HG03135 (cell line): ENCODE results near the gene GPR82.
"Not testable (repeated sequence)": the region's sequence is repeated elsewhere in the genome, so short reads cannot be mapped to it uniquely, and the experiment has no call there.

Experiments used
- ATAC-seq: cut with Tn5 transposase; IDR thresholded peaks from one replicate; pipeline ENCODE4 v1.9.1; 2021; ENCODE audit warnings: mild to moderate bottlenecking, moderate library complexity; ENCODE audit not compliant: unreplicated experiment

Gene GPR82

GRCh38 chrX:41718481-41719235 lies 5.3 kb upstream of the GPR82 start:
- ATAC-seq, result no peak

GRCh38 chrX:41719610-41720009 lies 4.4 kb upstream of the GPR82 start:
- ATAC-seq, result not testable (repeated sequence)

- ATAC-seq, result peak; percentile 88
These were observed 3.7 kb upstream of the GPR82 start for GRCh38 chrX:41720125-41720779.

GRCh38 chrX:41721590-41721989 lies 2.4 kb upstream of the GPR82 start:
- no peak for ATAC-seq

GRCh38 chrX:41722214-41722613 lies 1.8 kb upstream of the GPR82 start:
- ATAC-seq, result no peak

- no peak for ATAC-seq
These were observed 964 bp upstream of the GPR82 start for GRCh38 chrX:41722816-41723618.

GRCh38 chrX:41728125-41728524 lies 4.1 kb downstream of the GPR82 start:
- ATAC-seq, result no peak

- ATAC-seq, result no peak
These were observed 6.1 kb downstream of the GPR82 start for GRCh38 chrX:41730081-41730480.

- no peak for ATAC-seq
These were observed 8.3 kb downstream of the GPR82 start for GRCh38 chrX:41732260-41732659.

- ATAC-seq, result peak; percentile 96
These were observed 10.0 kb downstream of the GPR82 start for GRCh38 chrX:41733939-41734338.

- ATAC-seq, result no peak
These were observed 10.5 kb downstream of the GPR82 start for GRCh38 chrX:41734530-41734929.

GRCh38 chrX:41737065-41737464 lies 13.1 kb downstream of the GPR82 start:
- ATAC-seq, result no peak

GRCh38 chrX:41739871-41740270 lies 15.9 kb downstream of the GPR82 start:
- ATAC-seq, result no peak

- no peak for ATAC-seq
These were observed 26.7 kb downstream of the GPR82 start for GRCh38 chrX:41750716-41751115.

- ATAC-seq, result no peak
These were observed 34.4 kb downstream of the GPR82 start for GRCh38 chrX:41758401-41758800.

GRCh38 chrX:41759817-41760216 lies 35.8 kb downstream of the GPR82 start:
- no peak for ATAC-seq

- ATAC-seq, result no peak
These were observed 37.2 kb downstream of the GPR82 start for GRCh38 chrX:41761169-41761568.

- ATAC-seq, result no peak
These were observed 37.7 kb downstream of the GPR82 start for GRCh38 chrX:41761702-41762101.

GRCh38 chrX:41779030-41779564 lies 55.1 kb downstream of the GPR82 start:
- ATAC-seq, result no peak
